NCI-H524 (cell line): ENCODE results near the gene BPIFB2.

Experiments
- DNase-seq, 2 experiments: peaks; one replicate each; lab custom pipeline; 2025; lab: John Stamatoyannopoulos, UW

The BPIFB2 gene

GRCh38 chr20:32985596-32985995, 21.9 kb upstream of the BPIFB2 start:
- DNase-seq: no peak

DNA sequence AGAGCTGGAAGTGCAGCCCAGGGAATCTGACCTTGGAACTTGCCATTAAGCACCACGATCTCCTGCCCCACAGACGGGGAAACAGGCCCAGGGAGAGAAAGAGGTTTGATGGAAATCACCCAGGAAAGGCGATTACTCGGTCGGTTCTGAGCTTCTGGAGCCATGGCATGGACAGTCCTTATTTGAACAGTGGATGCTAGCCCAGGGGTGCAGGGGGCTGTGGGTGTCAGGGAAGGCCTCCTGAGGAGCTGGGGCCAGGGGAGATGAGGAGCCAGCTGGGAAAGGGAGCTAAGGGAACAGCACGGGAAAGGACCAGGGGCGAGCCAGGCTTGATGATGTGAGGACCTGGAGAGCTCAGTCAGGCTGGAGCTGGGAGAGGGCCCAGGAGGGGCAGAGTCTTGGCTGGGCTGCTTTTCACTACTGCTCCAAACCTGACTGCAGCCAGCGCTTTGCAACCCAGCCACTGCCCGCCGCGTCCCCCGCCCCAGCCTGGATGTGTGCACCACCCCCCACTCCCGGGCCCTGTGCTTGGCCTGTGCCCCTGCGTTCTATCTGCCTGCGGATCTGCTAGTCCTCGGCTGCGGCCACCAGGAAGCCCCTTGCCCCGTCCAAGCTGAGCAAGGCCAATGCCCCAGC, 21.1 kb upstream of the BPIFB2 start:
- DNase-seq: no peak

DNA sequence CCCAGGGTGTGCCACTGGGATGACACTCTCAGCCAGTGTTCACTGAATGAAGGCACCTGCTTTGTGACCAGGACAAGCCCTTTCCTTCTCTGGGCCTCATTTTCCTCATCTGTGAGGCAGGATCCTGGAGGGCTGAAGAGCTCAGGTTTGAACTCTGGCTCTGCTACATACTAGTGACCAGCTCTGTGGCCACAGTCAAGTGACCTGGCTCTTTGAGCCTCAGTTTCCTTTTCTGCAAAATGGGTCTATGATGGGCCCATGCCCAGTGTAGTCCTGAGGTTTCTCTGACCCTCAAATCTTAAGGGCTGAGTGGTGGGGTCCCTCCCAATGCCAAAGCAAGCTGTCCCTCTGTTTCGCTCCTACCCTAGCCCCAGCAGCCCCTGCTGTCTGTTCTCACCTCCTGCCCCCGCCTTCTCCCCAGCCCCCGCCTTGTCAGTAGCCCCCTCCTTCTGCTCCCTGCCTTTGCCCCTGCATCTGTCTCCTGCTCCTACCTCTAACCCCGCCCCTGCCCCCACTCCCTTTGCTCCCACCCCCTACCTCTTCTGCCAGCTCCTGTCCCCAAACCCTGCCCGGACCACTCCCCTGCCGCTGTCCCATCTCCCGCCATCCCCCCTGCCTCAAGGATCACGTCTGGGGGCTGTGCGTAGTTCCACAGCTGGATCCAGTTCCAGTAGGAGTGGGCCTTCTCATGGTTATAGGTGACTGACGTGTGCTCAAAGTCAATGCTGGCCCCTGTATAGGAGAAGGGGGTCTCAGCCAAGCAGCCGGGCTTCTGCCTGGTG, 20.3 kb upstream of the BPIFB2 start:
- no peak for DNase-seq

- no peak for DNase-seq
These were observed 19.5 kb upstream of the BPIFB2 start for GRCh38 chr20:32988008-32988407.

DNA sequence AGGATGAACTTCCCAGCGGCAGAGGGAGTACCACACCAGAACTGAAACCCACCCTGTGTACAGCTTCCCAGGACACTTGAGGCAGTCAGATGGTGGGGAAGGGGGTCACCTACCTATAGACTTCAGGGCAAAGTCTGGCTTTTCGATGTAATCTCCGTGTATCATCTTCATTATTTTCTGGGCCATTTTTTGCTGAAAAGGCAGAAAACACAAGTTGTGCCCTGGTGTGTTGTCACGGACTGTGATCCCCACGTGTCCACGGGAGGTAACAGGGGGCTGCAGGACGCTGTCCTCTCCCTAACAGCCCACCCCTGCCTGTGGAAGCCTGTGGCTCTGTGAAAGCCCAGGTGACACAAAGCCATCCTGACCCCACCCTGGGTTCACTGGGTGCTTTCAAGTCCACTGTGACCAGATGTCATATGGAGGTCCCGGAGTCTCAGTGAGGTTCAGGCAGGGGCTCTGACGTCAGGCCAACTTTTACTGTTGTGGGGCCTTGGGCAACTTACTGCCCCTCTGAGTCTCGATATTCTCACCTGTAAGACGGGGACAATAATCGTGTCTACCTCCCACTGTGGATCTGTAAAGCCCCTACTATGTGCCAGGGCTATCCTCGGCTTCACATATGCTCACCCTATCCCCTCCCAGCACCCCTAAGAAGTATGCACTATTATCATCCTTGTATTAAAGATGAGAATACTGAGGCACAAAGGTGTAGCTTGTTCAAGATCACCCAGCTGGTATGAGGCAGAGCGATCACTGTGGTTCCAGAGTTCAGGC, 17.8 kb upstream of the BPIFB2 start:
- no peak for DNase-seq

DNA sequence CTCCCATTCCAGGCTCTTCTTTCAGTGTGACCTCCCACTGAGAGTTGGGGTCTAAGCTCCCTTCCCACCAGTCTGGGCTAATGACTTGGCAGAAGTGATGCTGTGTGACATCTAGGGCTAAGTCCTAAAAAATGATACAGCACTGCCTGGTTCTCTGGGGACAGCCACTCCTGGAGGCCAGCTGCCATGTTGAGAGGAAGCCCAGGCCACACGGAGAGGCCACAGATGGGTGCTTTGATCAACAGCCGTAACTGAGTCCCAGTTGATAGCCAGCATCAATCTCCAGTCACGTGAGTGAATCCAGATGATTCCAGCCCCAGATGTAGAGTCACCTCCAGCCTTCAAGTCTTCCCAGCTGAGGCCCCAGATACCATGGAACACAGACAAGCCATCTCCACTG, 17.1 kb upstream of the BPIFB2 start:
- no peak for DNase-seq

GRCh38 chr20:32991383-32991782, 16.1 kb upstream of the BPIFB2 start:
- no peak for DNase-seq

DNA sequence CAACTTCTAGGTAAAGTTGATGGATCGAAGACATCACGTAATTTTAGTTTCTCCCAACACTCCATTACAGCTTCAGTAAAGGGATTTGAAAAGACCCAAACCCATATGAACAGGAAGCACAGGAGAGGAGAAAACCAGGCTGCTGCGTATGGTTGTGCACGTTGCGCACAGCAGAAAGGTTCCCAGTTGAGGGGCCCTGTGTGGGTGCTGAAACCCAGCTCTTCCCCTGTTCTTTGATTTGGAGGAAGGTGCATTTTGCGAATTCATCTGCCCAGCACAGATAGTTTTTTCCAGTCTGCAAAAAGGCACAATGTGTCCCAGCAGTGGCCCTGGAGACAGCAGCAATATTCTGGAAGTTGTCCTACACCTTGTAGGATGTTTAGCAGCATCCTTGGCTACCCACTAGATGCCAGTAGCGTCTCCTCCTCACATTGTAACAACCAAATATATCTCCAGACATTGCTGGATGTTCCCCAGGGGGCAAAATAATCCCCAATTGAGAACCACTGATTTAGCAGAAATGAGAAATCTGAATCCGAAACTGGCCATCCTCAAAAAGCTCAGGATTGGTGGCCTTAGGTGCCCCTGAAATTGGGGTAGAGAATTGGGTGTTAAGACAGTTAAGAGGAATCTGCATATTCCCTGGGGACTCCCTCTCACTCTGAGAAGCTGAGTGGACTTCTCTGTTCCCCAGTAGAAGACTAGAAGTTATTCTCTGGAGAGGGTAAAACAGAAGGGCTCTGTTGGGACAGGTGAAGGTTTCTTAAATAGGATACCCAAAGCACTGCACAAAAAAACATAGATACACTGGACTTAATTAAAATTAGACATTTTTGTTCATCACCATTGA, 15.5 kb upstream of the BPIFB2 start:
- peak; percentile 36 to 63 for DNase-seq

- DNase-seq: no peak
These were observed 13.9 kb upstream of the BPIFB2 start for GRCh38 chr20:32993496-32994050.

GRCh38 chr20:32995802-32996201, 11.7 kb upstream of the BPIFB2 start:
- no peak for DNase-seq

- no peak for DNase-seq
These were observed 10.1 kb upstream of the BPIFB2 start for GRCh38 chr20:32997431-32997830.

DNA sequence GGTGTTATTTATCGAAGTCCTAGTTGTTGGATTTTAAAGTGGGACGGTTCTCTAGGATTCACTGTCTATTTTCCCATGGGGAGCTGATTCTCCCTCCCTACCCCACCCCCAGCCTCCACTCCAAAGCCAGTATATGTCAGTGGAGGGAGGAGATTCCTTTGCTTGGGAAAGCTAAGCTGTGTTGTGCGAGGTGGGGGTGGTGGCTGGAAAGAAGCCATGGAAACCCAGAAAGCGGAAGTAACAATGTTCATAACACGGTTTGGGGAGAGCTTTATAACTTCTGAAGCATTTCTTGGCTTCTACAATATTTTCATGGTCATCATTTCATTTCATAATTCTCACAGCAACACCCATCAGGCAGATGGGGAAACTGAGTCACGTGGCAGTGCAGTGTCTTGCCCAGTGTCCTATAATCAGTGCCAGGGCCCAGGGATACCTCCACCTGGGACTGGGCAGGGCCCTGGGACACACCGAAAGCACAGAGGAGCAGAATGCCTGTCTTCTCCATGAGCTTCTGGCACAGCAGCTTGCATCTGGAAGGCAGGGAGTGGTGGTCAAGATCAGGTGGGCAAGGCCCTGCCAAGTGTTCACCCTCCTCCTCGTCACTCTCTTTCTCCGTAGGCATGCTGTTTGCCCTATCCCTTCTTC, 7.8 kb upstream of the BPIFB2 start:
- DNase-seq: no peak

DNA sequence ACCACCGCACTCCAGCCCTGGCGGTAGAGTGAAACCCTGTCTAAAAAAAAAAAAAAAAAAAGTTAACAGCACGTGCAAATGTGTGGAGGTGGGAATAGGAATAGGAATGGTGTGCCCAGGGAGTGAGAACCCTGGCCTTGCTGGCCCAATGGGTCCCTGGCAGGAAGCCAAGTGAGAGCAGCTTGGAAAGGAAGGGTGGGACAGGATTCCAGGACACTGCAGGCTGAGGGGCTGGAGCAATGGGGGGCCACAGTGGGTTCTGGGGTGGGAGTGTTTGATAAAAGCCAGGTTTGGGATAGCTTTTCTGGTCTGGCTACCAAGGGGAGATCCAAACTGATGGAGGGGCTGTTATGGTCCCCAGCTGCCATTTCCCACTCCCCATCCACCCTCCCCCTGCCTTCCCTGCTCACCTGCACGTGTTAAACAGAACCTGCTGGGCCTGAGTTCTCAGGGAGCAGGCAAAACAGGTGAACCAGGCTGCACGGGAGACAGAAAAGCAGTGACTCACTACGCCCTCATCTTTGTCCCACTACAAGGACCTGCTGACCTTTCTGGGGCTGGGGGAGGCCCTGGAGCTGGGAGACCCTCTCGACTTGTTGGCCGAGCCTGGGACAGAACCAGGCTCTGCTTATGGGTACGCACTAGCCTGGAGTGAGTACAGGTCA, 6.6 kb upstream of the BPIFB2 start:
- DNase-seq: no peak

- DNase-seq: no peak
These were observed 5.3 kb upstream of the BPIFB2 start for GRCh38 chr20:33002087-33002808.

DNA sequence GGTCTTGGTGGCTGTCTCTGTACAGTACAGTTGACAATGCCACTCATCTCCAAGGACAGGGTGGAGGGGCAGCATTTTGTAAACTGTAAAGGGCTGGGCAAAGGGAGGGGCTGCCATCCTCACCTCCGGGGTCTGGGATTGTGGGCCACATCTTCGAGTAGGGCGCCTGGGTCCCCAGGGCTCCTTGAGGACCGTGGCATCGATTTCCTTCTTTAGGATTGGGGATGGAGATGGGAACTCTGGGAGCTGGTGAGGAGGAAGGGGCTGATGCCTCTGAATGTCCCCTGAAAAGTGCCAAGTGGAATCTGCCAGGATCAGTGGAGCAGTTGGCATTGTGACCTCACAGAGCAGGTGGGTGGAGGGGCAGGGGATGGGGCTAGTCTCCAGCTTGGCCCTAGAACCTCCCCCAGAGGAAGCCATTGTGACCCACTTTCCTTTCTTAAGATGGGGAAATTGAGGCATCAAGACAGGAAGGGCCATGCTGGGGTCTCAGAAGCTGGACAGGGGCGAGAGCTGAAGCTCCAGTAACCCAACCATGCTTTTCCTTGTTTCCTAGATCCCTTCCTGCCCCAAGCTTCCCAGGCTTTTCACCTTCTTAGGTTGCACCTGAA, 3.3 kb upstream of the BPIFB2 start, which contains the start of gene SUN5:
SUN5 (minus strand) TSS at position 293 of the 611 bp plus-strand sequence; CDS start at position 200, 93 bp downstream.
- DNase-seq: no peak

DNA sequence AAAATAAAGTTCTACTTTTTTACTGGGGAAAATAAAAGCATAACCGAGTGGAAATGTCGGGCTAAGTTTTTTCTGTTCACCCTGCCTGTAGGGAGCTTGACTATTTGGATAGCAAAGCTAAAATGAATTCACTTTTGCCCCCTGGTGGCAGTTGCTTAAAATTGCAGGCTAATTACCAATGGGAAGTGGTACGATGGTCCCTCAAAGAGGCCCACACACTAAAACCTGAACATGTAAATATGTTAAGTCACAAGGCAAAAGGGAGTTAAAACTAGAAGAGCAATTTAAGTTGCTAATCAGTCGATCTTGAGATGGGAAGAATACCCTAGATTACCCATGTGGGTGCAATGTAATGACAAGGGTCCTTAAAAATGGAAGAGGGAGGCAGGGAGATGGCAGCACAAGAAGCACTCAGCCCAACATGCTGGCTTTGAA, 2.4 kb upstream of the BPIFB2 start:
- peak in 1 of 2 experiments; percentile 36 for DNase-seq

- DNase-seq: no peak
These were observed 1.4 kb upstream of the BPIFB2 start for GRCh38 chr20:33005908-33006775.

- no peak for DNase-seq
These were observed 628 bp upstream of the BPIFB2 start for GRCh38 chr20:33006776-33007375.
